Superior temporal gyrus (tissue), 1 donor: ENCODE data around the gene POLR2F.
"Not testable (repeated sequence)": the region's sequence is repeated elsewhere in the genome, so short reads cannot be mapped to it uniquely, and the experiment has no call there.

Experiments
- DNase-seq: peaks from one replicate; pipeline ENCODE4 v3.0.0-alpha.2; 2016; ENCODE audit errors: extremely low spot score

The POLR2F gene

DNA sequence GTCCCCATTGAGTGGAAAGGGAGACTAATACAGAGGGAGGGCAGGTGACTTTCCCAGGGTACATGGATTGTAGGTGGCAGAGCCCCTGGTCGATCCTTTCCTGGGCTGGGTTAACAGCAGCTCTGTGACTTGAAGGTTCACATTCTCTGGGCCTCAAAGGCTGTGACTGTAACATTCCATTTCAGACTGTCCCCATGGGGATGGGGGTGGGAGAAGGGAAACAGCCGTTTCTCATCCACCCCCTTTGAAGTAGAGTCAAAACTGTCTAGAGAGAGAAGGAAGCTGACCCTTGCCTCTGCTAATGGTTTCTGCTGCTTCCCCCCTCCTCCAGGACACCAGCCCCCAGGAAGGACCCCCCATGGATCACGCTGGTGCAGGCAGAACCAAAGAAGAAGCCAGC lies 28.2 kb upstream of the POLR2F start:
- DNase-seq = no peak

DNA sequence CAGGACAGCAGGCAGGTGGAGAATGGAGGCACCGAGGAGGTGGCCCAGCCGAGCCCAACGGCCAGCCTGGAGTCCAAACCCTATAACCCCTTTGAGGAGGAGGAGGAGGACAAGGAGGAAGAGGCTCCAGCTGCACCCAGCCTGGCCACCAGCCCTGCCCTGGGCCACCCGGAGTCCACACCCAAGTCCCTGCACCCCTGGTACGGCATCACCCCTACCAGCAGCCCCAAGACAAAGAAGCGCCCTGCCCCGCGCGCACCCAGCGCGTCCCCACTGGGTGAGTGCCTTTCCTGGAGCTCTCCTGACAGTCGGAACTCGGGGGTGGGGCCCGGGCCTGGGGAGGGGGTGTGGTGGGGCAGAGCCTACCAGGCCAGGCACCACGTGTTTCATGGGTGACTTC lies 27.7 kb upstream of the POLR2F start:
- no peak for DNase-seq

DNA sequence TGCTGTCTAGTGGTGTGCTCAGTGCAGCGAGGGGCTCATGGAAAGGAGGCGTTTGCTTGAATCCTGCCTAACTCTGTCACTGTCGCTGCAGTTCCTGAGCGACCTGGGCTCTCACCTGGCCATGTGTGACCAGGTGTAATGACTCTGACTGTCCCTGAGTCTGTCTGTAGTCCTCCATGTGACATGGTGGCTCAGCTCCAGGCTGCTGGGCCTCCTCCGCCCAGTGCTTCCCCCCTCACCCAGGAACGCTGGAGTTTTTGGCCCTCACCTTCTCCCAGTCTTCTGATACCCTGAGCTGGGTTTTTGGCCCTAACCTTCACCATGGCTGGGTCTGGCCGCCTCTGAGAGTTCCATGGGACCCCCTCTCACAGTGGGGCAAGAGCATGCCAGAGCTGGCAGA lies 27.1 kb upstream of the POLR2F start:
- DNase-seq = no peak

DNA sequence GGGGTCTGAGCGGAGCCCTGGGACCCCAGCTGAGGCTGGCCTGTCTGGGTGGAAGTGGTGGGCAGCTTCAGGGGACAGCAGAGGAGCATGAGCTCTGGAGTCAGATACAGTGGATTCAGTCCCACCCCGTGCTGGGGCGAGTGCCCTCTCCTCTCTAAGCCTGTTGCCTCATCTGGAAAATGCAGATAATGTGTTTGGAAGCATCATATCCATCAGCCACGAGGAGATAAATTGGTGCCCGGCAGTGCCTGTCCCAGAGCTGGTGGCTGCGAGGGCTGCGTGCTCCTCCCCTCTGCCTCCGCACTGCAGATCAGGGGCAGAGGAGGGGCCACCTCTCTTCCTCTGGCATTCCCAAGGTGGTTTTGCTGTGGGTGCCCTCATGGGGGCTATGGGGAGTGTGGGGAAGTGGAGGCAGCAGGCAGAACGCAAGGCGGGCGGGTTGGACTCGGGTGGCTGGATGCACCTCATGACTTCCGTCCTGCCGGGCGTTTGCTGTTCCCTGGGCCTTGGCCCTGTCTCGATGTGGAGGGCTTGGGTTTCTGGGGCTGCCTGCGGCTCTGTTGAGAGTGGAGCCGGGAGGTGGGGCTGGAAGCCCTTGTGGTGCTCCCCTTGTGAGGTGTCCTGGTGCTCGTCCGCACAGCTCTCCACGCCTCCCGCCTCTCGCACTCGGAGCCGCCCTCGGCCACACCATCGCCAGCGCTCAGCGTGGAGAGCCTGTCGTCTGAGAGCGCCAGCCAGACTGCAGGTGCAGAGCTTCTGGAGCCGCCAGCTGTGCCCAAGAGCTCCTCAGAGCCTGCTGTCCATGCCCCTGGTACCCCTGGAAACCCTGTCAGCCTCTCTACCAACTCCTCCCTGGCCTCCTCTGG lies 26.5 kb upstream of the POLR2F start:
- no peak for DNase-seq

DNA sequence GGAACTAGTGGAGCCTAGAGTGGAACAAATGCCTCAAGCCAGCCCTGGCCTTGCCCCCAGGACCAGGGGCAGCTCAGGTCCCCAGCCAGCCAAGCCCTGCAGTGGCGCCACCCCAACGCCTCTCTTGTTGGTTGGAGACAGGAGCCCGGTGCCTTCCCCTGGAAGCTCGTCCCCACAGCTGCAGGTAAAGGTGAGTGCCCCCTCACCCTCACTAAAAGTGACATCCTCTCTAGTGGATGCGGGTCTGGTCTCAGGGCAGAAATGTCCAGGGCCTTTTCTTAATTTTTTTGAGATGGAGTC lies 25.9 kb upstream of the POLR2F start:
- no peak for DNase-seq

- DNase-seq = no peak
These were observed 24.1 kb upstream of the POLR2F start for GRCh38 chr22:37929390-37929789.

DNA sequence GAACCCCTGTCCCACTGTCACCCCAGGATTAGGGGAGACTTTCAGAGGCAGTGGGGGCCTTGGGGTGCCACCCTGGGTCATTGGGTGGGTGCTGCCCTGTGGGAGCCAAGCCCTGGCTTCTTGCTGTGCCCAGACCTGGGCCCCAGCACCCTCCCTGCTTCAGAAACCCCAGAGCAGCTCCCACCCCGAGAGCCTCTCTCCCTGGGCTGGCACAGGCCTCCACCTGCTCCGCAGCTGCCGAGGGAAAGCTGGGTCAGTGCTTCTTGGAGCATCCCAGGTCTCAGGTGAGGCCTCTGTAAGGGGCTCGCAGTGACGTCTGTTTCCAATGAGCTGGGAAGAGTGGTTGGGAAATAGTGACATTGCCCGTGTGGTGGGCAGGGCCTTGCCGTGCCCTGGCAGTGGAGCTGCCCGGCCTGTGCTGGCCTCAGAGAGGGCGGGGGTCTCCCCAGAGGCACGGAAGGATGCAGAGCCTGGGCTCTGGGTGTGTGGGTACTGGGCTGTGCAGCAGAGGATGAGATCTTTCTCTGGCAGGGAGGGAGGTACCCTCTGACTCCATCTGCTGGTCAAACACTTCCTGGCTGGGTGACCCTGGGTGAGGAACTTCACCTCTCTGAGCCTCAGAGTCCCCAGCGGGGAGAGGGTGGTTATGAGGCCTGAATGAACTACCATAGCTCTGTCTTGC lies 23.1 kb upstream of the POLR2F start:
- peak; percentile 55 for DNase-seq

DNA sequence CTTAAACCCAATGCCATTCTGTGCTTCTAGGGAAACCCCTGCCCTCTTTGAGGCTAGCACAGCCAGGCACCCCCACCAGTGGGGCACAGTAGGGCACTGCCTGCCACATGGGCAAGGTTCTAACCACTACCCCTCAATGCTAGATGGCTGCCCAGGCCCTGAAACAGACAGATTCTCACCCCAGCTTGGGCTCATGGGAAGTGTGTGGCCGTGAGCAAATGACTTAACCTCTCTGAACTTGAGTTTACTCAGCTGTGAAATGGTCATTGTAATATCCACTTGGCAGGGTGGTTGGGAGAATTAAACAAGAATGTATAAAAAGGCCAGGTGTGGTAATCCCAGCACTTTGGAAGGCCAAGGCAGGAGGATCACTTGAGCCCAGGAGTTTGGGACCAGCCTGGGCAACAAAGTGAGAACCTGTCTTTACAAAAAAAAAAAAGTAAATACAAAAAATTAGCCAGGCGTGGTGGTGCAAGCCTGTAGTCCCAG lies 22.5 kb upstream of the POLR2F start:
- DNase-seq = no peak

- no peak for DNase-seq
These were observed 21.6 kb upstream of the POLR2F start for GRCh38 chr22:37931893-37932389.

DNA sequence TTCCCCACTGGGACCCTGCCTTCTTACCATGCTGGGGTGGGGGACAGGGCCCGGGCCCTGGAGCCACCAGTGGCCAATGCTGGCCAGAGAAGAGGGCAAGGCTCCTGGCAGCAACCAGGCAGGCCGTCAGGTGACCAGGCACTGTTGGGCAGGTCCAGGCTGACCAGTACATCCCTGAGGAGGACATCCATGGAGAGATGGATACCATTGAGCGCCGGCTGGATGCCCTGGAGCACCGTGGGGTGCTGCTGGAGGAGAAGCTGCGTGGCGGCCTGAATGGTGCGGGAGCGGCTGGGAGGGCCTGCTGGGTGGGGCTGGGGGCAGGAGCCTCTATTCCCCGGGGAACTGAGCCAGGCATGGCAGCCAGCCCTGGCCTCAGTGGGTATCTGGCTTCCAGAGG lies 21.1 kb upstream of the POLR2F start:
- DNase-seq = no peak

DNA sequence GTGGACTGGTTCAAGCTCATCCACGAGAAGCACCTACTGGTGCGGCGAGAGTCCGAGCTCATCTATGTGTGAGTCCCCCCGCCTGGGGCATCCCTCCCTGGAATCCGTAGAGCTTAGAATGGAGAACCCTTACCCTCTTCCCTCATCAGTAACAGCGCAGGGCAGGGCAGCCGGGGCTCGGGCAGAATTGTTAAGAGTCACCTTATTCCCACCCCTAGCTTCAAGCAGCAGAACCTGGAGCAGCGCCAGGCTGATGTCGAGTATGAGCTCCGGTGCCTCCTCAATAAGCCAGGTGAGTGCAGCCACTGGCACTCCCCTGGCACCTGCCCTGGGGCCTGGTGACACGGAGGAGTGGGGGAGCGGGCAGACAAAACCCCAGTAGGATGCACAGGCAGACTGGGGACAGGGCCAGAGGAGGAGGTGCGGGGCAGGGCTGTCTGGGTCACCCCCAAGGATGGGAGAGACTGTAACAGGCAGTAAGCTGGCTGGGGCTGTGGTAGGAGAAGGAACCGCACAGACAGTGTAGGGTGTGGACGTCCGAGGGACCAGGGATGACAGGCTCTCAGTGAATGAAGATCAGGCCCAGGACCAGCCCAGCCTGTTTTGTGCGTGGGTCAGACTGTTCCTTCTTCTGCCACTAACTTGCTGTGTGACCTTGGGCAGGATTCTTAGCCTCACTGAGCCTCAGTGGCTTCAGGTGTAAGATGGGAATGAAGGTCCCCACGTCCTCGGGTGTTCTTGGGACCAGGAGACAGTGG lies 20.5 kb upstream of the POLR2F start:
- DNase-seq = no peak

DNA sequence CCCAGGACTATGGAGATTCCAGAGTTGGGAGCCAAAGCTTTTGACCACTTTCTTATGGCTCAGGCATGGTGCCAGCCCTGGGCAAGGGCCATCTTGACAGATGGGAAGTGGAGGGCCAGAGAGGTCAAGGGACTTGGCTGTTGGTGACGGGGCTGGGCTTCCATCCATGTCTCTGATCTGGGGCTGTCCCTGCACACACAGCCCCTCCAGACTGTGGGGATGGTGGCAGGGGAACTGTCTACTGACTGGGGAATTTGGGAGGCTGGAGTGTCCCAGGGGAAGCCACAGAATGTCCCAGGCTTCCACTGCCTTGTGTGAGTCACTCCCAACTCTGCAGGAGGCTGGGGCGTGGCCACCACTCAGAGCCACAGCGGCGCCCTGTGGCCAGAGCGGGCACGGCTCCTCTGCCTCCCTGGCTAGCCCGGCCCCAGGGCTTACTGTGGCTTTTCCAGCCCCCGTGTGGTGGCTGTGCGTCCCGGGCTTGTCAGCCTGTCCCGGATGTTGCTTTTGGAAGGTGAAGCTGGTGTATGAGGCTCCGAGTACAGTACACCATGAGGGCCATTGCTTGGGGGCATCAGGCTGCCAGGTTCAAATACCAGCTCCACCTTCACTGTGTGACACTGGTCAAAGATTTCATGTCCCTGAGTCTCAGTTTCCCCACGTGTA lies 19.7 kb upstream of the POLR2F start:
- DNase-seq = peak; percentile 89

- DNase-seq = no peak
These were observed 12.7 kb upstream of the POLR2F start for GRCh38 chr22:37940698-37941376.

- DNase-seq = no peak
These were observed 11.4 kb upstream of the POLR2F start for GRCh38 chr22:37942133-37942532.

DNA sequence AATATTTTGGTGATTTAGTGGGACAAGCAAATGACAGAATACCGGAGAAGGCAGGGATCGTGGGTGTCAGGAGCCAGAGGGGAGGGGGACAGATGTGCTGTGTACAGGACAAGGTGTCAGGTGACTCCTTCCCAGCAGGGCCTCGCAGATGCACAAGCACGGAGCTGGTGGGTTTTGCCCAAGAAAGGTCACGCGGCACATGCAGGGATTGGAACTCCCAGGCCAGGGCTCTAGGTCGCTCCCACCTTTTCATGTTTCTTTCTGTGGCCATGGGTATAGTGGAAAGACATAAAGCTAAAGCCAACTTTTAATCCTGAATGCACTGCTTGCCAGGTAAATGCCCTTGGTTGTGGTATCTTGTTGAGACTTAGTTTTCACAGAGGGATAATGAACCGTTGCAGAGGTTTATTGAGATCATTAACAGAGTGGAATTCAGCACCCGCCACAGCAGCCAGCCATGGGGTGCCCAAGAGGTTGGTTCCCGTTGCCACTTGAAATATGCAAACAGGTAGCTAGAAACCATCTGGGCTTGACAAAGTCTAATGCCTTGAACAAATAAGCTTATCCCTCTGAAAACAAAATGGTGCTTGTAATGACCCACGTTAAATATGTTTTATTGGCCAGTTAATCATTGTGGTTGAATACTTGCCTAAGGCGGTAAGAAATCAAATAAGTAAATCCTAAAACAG lies 10.2 kb upstream of the POLR2F start:
- DNase-seq = no peak

GRCh38 chr22:37943825-37944198 lies 9.7 kb upstream of the POLR2F start:
- no peak for DNase-seq

- DNase-seq = not testable (repeated sequence)
These were observed 9.1 kb upstream of the POLR2F start for GRCh38 chr22:37944423-37944822.

GRCh38 chr22:37947142-37947795 lies 6.2 kb upstream of the POLR2F start:
- DNase-seq = not testable (repeated sequence)

- DNase-seq = no peak
These were observed 2.2 kb upstream of the POLR2F start for GRCh38 chr22:37951305-37951704.

DNA sequence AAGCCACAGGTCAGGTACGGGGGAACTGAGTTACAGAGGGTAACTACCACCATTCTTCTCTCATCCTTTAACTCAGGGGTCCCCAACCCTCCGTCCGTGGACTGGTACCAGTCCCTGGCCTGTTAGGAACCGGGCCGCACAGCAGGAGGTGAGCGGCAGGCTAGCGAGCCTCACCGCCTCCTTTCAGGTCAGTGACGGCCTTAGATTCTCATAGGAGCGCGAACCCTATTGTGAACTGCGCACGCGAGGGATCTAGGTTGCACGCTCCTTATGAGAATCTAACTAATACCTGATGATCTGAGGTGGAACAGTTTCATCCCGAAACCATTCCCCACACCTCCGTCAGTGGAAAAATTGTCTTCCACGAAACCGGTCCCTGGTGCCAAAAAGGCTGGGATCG lies 870 bp upstream of the POLR2F start:
- not testable (repeated sequence) for DNase-seq
